ENCODE data around the gene SPATA3.

SPATA3 gene

DNA sequence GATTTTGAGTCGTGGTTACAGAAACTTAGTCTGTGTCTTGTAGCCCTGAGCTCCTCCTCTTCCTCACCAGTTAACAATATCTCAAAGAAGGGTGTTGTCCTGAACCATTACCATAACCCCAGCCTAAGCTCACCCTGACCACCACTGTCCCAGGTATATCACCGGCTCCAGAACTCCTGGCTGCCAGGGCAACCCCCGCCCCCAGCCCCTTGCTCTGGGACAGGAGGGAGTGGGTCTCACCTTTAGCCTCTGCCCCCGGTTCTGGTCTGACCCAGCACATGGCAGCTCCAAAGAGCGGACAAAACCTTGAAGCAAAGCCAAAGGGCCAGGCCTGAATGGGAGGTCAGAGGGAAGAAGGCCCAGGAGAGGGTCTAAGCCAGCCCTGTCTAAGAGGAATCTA lies 55.2 kb downstream of the SPATA3 start:
- TF ChIP-seq YY1 (IDR thresholded peaks at IDR 0.05; ENCODE audit: low read depth) (no peak), ZBTB7A (IDR thresholded peaks at IDR 0.05; ENCODE audit: low read depth) (no peak), EP300 (IDR thresholded peaks at IDR 0.05; ENCODE audit: borderline replicate concordance) (no peak), TAF1 (IDR thresholded peaks at IDR 0.05; ENCODE audit: low read depth) (no peak), TCF12 (IDR thresholded peaks at IDR 0.05; ENCODE audit: low read depth) (no peak), FOXM1 (IDR thresholded peaks at IDR 0.05; ENCODE audit: borderline replicate concordance, low read depth) (no peak), RAD21 (IDR thresholded peaks at IDR 0.05; ENCODE audit: low read depth) (no peak), EGR1 (IDR thresholded peaks at IDR 0.05) (no peak), CEBPB (IDR thresholded peaks at IDR 0.05) (no peak), TEAD4 (IDR thresholded peaks at IDR 0.05) (no peak), CREB1 (IDR thresholded peaks at IDR 0.05; ENCODE audit: low read depth) (no peak), NFIC (IDR thresholded peaks at IDR 0.05) (no peak)
- TF ChIP-seq, protein P1, sequence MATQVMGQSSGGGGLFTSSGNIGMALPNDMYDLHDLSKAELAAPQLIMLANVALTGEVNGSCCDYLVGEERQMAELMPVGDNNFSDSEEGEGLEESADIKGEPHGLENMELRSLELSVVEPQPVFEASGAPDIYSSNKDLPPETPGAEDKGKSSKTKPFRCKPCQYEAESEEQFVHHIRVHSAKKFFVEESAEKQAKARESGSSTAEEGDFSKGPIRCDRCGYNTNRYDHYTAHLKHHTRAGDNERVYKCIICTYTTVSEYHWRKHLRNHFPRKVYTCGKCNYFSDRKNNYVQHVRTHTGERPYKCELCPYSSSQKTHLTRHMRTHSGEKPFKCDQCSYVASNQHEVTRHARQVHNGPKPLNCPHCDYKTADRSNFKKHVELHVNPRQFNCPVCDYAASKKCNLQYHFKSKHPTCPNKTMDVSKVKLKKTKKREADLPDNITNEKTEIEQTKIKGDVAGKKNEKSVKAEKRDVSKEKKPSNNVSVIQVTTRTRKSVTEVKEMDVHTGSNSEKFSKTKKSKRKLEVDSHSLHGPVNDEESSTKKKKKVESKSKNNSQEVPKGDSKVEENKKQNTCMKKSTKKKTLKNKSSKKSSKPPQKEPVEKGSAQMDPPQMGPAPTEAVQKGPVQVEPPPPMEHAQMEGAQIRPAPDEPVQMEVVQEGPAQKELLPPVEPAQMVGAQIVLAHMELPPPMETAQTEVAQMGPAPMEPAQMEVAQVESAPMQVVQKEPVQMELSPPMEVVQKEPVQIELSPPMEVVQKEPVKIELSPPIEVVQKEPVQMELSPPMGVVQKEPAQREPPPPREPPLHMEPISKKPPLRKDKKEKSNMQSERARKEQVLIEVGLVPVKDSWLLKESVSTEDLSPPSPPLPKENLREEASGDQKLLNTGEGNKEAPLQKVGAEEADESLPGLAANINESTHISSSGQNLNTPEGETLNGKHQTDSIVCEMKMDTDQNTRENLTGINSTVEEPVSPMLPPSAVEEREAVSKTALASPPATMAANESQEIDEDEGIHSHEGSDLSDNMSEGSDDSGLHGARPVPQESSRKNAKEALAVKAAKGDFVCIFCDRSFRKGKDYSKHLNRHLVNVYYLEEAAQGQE (IDR thresholded peaks at IDR 0.05; ENCODE audit: low read depth) = no peak
- TF ChIP-seq, protein P2, sequence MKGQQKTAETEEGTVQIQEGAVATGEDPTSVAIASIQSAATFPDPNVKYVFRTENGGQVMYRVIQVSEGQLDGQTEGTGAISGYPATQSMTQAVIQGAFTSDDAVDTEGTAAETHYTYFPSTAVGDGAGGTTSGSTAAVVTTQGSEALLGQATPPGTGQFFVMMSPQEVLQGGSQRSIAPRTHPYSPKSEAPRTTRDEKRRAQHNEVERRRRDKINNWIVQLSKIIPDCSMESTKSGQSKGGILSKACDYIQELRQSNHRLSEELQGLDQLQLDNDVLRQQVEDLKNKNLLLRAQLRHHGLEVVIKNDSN (IDR thresholded peaks at IDR 0.05) = no peak
- TF ChIP-seq, protein P3, sequence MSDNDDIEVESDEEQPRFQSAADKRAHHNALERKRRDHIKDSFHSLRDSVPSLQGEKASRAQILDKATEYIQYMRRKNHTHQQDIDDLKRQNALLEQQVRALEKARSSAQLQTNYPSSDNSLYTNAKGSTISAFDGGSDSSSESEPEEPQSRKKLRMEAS (IDR thresholded peaks at IDR 0.05) = no peak

DNA sequence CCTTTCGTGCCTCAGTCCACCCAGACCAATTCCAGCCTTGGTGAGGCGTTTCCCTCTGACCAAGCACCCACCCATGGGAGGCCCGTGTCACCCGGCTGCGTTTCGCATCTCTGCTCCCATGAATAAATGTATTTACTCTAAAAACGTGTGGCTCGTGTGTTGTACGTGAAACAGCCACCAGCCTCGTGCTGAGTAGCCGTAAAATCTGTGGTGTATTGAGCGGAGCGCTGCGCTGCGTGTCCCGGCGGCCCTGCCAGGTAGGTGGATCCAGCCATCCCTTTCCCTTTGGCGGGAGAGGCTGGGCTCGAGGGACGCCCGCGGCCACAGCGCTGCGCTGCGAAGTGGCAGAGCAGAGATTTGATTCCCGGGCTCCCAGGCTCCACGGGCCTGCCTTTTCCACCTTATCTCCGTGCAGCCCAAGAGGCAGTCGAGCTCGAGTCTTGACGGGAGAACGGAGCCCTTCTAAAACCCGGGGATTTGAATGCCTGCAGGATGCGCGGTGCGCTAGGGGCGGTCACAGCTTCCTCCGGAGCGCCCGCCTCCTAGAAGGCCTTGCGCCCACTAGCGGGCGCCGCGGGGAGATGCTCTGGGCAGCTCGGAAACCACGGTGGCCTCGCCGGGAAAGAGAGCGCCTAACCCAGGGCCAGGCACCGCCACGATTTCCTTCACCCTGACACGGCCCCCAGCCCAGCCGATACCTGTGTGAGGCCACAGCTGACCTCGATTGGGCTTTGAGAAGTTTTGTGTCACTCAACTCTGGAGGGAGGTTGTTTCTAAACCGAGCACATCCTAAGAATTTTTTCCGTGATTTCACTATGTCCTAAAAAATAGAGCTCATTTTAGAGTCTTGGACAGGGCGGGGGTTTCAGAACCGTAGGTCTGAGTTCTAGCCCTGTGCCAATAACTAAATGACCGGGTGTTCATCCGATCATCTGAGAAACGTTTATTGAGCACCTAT lies 56.9 kb downstream of the SPATA3 start:
- no peak; the same call in 1 of the 2 replicates for TF ChIP-seq NFIC (IDR thresholded peaks at IDR 0.05)
- no peak for TF ChIP-seq CEBPB (IDR thresholded peaks at IDR 0.05)
- TF ChIP-seq, protein P3 (IDR thresholded peaks at IDR 0.05) = peak; percentile 85
- TF ChIP-seq YY1 (IDR thresholded peaks at IDR 0.05; ENCODE audit: low read depth) = no peak
- TF ChIP-seq CREB1 (IDR thresholded peaks at IDR 0.05; ENCODE audit: low read depth) = no peak
- no peak for TF ChIP-seq TEAD4 (IDR thresholded peaks at IDR 0.05)
- 0 out of 2 replicates have a peak, but pooled peaks have one; percentile 12 for TF ChIP-seq TCF12 (IDR thresholded peaks at IDR 0.05; ENCODE audit: low read depth)
- TF ChIP-seq, protein P1 (IDR thresholded peaks at IDR 0.05; ENCODE audit: low read depth) = no peak
- no peak for TF ChIP-seq ZBTB7A (IDR thresholded peaks at IDR 0.05; ENCODE audit: low read depth)
- TF ChIP-seq FOXM1 (IDR thresholded peaks at IDR 0.05; ENCODE audit: borderline replicate concordance, low read depth) = no peak
- peak; percentile 41; the same call in 1 of the 2 replicates for TF ChIP-seq RAD21 (IDR thresholded peaks at IDR 0.05; ENCODE audit: low read depth)
- no peak for TF ChIP-seq TAF1 (IDR thresholded peaks at IDR 0.05; ENCODE audit: low read depth)
- TF ChIP-seq, protein P2 (IDR thresholded peaks at IDR 0.05) = no peak

DNA sequence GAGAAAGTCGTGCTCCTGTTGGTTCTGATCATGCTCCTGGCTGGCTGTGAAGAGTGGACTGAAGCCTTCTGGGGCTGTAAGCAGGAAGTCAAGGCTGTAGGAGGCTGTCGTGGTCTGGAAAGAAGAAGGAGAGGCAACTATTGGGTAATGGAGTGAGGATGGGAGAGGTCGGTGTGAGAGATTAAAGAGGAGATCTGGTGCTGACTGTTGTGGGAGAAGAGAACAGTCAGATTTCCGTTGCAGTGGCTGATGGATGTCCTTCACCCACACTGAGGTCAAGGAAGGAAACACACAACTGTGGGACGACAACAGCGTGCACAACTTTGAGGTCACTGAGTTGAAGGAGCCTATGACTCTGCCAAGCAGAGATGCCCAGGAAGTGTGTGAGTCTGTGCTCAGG lies 57.9 kb downstream of the SPATA3 start:
- TF ChIP-seq TEAD4 (IDR thresholded peaks at IDR 0.05) = no peak

DNA sequence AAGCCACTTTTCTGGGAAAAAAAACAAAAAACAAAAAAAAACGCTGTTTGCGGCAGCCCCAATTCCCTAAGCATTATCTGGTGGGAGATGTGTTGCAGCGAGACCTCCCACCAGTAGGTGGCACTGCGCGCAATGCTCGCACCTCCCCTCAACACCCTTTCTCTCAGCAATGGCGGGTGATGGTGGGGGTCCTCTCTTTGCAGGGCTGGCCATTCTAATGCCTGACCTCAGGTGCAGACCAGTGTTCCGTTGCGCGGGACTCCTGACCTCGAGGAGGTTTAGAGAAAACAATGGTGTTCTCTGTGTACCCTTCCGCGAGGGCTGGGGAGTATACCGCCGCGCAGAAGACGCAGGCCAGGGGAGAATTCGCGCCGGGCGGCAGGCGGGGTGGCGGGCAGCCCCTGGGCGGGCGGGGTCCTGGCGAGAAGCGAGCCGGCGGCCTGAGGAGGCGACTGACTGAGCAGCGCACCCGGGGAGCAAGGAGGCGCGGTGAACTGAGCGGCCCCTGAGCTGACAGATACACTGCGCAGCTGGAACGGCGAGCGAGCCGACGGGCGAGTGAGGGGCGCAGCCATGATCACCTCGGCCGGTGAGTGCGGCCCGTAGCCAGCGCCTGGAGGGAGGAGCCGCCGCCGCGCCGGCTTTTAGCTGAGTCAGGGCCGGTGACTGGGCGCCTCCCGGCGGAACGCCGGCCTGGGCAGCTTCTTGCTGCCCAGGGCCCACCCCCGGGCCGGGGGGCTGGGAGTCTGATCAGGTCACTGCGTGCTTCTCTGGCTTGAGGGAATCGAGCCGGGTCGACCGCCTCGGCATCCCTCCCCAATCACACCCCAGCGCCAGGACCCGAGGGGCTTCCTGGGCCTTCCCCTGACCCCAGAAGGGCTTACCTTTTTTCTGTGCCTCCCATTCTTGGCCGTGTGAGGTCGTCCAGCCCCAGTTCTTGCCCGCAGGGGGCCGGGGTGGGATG lies 60.8 kb downstream of the SPATA3 start, which contains the start of gene PSMD1:
PSMD1 (plus strand) TSS at position 415 of the 964 bp plus-strand sequence; CDS start at position 574, 159 bp downstream.
- TF ChIP-seq, protein P3 (IDR thresholded peaks at IDR 0.05) = peak; percentile 68
- peak; percentile 94 for TF ChIP-seq YY1 (IDR thresholded peaks at IDR 0.05; ENCODE audit: low read depth)
- no peak for TF ChIP-seq RAD21 (IDR thresholded peaks at IDR 0.05; ENCODE audit: low read depth)
- TF ChIP-seq, protein P2 (IDR thresholded peaks at IDR 0.05) = 0 out of 2 replicates have a peak, but pooled peaks have one; percentile 3
- TF ChIP-seq TEAD4 (IDR thresholded peaks at IDR 0.05) = peak; percentile 30; the same call in 1 of the 2 replicates
- TF ChIP-seq EP300 (IDR thresholded peaks at IDR 0.05; ENCODE audit: borderline replicate concordance) = peak; percentile 35; the same call in 1 of the 2 replicates
- TF ChIP-seq CEBPB (IDR thresholded peaks at IDR 0.05) = no peak
- peak; percentile 84 for TF ChIP-seq TAF1 (IDR thresholded peaks at IDR 0.05; ENCODE audit: low read depth)
- peak; percentile 20; the same call in 1 of the 2 replicates for TF ChIP-seq EGR1 (IDR thresholded peaks at IDR 0.05)
